ENCODE measurements around the gene SFTA2. TPM values are rescaled to one million over a fixed set of nuclear protein-coding genes. Genes with fewer than 3 reads are reported as not detected.

The SFTA2 gene
- polyA plus RNA-seq, 1 donor from 2014 or later: not detected

GRCh38 chr6:30957716-30958115 is 25.7 kb upstream of the SFTA2 start:
- Histone ChIP-seq H3K9me2 (ENCODE audit: insufficient read depth, low read length) (no peaks in the 10 kb centered on the region), H3F3A (ENCODE audit: insufficient read depth, low read length, poor library complexity, severe bottlenecking) (no peaks in the 10 kb centered on the region), H4K20me1 (ENCODE audit: insufficient read depth) (no peaks in the 10 kb centered on the region), H3K9ac (ENCODE audit: low read length) (no peak overlapping the region), H3K79me2 (replicated peaks; ENCODE audit: insufficient read depth, low read length) (no peaks in the 10 kb centered on the region), H3K4me3 (ENCODE audit: low read length) (no peak overlapping the region), H3K27ac (ENCODE audit: low read length) (no peak overlapping the region), H2AFZ (ENCODE audit: low read depth, low read length) (no peak overlapping the region), H3K27me3 (ENCODE audit: insufficient read depth, low read depth, low read length) (peaks cover 21% of the 10 kb centered on the region), H3K36me3 (ENCODE audit: insufficient read depth, low read length) (no peaks in the 10 kb centered on the region), H3K9me3 (ENCODE audit: low read length) (no peaks in the 10 kb centered on the region), H3K4me2 (ENCODE audit: low read length) (no peak overlapping the region)
- no peak for TF ChIP-seq REST (IDR thresholded peaks at IDR 0.05; ENCODE audit: borderline replicate concordance)
- TF ChIP-seq CTCF (IDR thresholded peaks at IDR 0.05; ENCODE audit: poor library complexity, severe bottlenecking): no peak
- TF ChIP-seq SMC3 (conservative IDR thresholded peaks at IDR 0.05; ENCODE audit: poor library complexity): no peak
- TF ChIP-seq POLR2AphosphoS5 (IDR thresholded peaks at IDR 0.05): no peak
- TF ChIP-seq TAF1 (IDR thresholded peaks at IDR 0.05; ENCODE audit: low read depth): no peak
- TF ChIP-seq MXI1 (conservative IDR thresholded peaks at IDR 0.05; ENCODE audit: poor library complexity, severe bottlenecking): no peak
- no peak for TF ChIP-seq EZH2 (IDR thresholded peaks at IDR 0.05; ENCODE audit: borderline replicate concordance, insufficient read depth, low read length, poor library complexity, severe bottlenecking)
- TF ChIP-seq RAD21 (conservative IDR thresholded peaks at IDR 0.05): no peak
- no peak for TF ChIP-seq EP300 (conservative IDR thresholded peaks at IDR 0.05; ENCODE audit: poor library complexity, severe bottlenecking)

- H3K27ac ChIP-seq (ENCODE audit: low read length): no peak overlapping the region
- H3K79me2 ChIP-seq (replicated peaks; ENCODE audit: insufficient read depth, low read length): no peaks in the 10 kb centered on the region
- TF ChIP-seq MXI1 (conservative IDR thresholded peaks at IDR 0.05; ENCODE audit: poor library complexity, severe bottlenecking): no peak
- TF ChIP-seq REST (IDR thresholded peaks at IDR 0.05; ENCODE audit: borderline replicate concordance): no peak
- TF ChIP-seq TAF1 (IDR thresholded peaks at IDR 0.05; ENCODE audit: low read depth): no peak
- no peak for TF ChIP-seq RAD21 (conservative IDR thresholded peaks at IDR 0.05)
- no peak for TF ChIP-seq POLR2AphosphoS5 (IDR thresholded peaks at IDR 0.05)
- no peak for TF ChIP-seq EP300 (conservative IDR thresholded peaks at IDR 0.05; ENCODE audit: poor library complexity, severe bottlenecking)
- no peak for TF ChIP-seq SMC3 (conservative IDR thresholded peaks at IDR 0.05; ENCODE audit: poor library complexity)
- no peak for TF ChIP-seq EZH2 (IDR thresholded peaks at IDR 0.05; ENCODE audit: borderline replicate concordance, insufficient read depth, low read length, poor library complexity, severe bottlenecking)
- no peak for TF ChIP-seq CTCF (IDR thresholded peaks at IDR 0.05; ENCODE audit: poor library complexity, severe bottlenecking)
- H3K36me3 ChIP-seq (ENCODE audit: insufficient read depth, low read length): no peaks in the 10 kb centered on the region
- H3K9me3 ChIP-seq (ENCODE audit: low read length): peaks cover 6% of the 10 kb centered on the region
- H3K4me3 ChIP-seq (ENCODE audit: low read length): peak overlapping the region; percentile 48
- peaks cover 21% of the 10 kb centered on the region for H3K27me3 ChIP-seq (ENCODE audit: insufficient read depth, low read depth, low read length)
- no peaks in the 10 kb centered on the region for H4K20me1 ChIP-seq (ENCODE audit: insufficient read depth)
- no peak overlapping the region for H3K4me2 ChIP-seq (ENCODE audit: low read length)
- no peaks in the 10 kb centered on the region for H3K9me2 ChIP-seq (ENCODE audit: insufficient read depth, low read length)
- no peak overlapping the region for H2AFZ ChIP-seq (ENCODE audit: low read depth, low read length)
- H3K9ac ChIP-seq (ENCODE audit: low read length): no peak overlapping the region
- H3F3A ChIP-seq (ENCODE audit: insufficient read depth, low read length, poor library complexity, severe bottlenecking): no peaks in the 10 kb centered on the region
Observed at GRCh38 chr6:30955367-30956042, 23.5 kb upstream of the SFTA2 start.
